ENCODE measurements around the gene DDX10.
A peak's percentile ranks its signal among the peaks of the same experiment; 100 is the strongest.

The DDX10 gene

DNA sequence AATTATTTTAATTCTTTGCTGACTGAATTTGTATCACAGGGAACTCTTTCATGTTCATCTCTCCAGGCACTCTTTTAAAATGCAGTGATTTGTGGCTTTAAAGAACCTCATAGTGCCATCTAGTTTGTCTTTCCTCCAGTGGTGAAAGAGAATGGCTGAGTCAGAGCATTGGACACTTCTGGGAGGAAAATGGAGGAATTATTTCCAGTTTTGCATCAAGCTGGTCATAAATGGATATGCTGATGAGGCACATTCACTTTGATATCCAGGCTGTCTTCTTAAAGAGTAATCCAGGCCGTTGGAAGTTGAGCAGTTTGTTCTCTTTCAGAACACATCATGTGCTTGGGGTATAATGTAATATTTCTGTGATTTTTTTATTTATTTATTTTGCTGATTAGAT is 273.7 kb downstream of the DDX10 start:
- no peak for DNase-seq (ENCODE audit: low read depth)

DNA sequence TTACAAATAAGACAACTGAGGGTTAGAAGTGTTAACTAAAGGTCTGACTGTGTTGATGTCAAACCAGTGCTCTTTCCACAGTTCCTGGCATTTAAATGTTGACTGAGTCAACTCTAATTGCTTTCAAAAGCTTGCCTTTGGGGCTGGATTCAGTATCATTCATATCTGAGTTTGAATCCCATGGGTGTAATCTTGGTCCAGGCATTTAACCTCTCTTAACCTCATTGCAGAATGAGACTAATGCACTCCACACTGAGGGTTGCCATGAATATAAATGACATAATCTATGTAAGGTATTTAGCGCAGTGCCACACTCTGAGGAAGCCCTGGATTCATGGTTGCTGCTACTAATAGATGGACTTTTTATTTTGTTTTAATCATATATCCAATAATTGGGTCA is 274.3 kb downstream of the DDX10 start:
- no peak for DNase-seq (ENCODE audit: low read depth)

DNA sequence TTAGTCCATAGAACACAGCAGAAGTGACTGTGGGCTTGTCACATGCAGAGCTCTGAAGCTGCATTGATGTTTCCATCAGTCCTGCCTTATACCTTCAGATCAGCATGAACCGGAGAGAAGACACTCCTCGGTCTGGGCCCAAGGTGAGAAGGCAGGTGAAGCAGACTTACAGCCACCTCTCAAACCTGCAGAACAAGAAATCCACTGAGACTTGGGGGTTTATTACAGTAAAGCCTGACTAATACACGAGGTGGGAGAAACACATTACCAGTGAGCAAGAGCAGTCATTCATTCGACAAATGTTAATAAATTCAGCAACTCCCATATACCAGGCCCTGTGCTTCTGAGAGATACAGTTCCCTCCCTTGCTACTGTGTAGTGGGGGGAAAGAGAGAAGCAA is 279.0 kb downstream of the DDX10 start:
- DNase-seq (ENCODE audit: low read depth): no peak

DNA sequence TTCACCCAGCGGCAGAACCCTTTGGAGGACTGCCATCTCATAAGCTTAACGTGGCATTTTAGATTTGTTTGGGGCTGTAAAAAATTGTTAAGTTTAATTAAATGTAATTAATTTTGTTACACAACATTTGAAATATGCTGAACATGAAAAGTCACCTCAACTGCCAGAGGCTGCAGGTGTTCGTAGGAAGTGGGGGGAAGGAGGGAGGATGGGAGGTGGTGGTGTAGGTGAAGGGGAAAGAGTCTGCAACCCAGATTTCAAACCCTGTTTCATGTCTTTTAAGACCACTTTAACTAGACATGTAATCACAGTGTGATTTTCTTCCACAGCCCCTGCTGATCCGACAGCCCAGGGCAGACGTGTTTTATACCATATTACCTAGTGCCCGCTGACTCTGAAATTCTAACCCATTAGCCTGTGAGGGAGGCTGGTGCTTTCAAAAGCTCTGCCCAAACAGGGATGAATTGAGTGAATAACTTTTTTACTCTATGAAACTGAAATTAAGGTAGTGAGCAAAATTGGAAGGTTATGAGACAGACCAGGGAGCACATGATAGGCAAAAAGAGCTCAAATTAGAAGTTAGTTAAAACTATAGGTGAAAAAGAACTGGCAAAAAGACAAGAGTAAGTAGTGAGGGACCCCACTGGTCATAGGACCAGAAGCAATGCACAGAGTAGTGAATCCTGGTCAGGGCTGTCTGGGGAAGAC is 279.8 kb downstream of the DDX10 start:
- DNase-seq (ENCODE audit: low read depth): no peak

DNA sequence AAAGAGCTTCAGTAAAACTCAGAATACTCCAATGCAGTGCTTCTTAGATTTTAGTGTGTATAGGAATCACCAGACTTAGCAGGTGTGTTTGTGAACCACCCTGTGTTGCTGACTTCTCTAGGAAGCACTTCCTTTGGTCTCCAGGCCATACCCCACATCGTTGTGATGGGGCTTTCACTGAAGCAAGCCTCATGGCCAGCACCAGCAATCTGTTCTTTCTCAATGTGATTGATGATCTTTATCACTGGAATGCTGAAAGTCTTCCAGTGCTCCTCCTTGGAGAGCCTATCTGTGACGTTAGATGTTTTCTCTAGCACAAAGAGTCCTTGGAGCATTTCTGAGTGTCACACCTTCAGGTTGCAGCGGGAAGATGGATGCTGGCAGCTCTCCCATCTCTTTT is 280.5 kb downstream of the DDX10 start:
- DNase-seq (ENCODE audit: low read depth): peak; percentile 69

DNA sequence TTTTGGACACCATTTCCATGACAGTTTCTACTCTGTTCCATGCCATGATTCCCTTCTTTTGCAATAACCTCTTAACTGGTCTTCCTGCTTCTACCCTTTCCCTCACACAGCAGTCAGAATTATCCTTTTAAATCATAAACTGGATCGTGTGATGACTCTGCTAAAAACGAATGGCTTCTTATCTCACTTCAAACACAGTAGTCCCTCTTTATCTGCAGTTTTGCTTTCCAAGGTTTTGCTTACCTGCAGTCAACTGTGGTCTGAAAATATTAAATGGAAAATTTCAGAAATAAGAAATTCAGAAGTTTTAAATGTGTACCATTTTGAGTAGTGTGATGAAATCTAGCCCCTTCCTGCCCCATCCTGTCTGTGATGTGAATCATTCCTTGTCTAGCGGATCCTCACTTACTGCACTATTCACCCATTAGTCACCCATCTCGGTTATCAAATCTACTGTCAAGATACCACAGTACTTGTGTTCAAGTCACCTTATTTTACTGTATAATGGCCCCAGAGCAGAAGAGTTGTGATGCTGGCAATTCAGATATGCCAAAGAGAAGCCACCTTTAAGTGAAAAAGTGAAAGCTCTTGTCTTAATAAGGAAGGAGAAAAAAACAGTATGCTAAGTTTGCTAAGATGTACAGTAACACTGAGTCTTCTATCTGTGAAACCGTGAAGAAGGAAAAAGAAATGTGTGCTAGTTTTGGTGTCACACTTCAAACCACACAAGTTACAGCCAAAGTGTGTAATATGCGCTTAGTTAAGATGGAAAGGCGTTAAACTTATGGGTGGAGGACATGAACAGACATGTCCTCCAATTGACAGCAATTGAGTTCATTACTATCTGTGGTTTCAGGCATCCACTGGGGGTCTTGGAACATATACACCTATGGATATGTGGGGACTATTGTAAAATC is 283.0 kb downstream of the DDX10 start:
- peak; percentile 75 for DNase-seq (ENCODE audit: low read depth)

DNA sequence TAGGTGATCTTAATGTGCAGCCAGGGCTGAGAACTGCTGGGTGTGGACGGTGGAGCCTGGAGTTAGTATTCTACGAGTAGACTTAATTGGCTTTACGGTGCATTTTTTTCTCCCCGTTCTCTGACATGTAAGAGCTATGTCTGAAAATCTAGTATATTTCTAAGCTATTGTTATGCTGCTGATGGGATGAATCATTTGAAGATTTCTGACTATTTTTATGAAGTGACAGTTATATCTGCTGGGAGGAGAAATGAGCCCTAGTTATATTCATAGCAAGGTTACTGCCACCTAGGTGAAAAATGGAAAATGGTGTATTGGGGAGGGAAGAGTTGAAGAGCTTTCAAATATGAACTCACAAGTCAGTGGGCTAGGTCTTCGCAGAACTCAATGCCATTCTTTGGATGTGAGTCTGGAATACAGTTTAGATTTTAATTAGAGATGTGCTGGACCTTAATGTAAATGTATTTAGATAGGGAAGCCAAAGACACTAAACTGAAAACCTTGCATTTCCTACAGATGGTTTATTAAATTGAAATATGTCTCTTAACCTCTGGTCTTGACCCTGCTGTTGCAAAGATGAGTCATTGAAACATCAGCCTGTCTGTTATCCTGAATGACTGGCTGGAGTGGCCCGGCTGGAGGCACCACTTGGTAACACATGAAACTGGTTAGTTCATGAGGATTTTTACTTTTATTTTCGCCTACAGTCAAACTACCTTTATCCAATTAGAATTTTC is 293.7 kb downstream of the DDX10 start:
- DNase-seq (ENCODE audit: low read depth): peak; percentile 86

DNA sequence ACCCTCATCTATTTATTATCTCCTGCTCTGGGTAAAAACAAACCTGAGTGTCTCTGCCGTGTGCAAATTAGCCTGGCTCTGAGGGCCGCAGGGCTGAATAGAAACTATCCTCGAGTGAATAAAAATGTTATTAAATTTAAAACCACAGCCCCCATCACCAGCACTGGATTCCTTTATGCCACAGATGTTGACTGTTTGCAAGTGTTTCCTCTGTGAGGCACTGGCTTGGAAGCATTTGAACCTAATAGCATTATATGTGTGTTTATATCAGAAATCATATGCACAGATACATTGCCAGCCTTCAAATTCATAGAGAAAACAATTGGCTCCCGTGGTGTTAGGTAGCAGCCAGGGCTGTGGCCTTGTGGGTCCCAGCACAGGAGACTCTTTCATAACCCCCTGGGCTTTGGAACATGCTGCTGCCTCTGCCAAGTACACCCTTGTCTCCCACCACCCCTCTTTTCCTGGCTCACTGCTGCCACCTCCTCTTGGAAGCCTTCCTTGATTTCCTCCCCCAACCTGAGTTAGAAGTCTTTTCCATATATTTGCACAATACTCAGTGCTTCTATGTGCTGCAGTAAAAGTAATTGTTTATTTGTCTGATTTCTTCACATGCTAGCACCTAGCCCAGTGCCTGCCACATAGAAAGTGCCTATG is 294.4 kb downstream of the DDX10 start:
- no peak for DNase-seq (ENCODE audit: low read depth)

DNA sequence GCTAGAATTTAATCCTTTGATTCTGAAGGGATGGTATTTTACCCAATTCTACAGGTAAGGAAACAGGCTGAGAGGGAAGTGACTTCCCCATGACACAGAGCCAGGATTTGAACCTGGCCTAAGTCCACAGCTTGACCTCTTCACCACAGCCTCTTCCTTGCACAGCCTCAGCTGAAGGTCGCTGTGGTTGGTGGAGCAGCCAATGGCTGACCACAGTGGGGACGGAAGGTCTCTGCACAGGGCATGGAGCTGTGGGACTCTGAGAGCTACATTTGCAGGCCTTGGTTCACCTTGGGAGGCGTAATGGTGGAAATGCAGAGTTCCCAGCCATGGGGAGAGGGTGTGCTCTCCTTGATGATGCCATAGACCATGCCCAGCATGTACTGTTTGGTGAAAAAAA is 295.0 kb downstream of the DDX10 start:
- no peak for DNase-seq (ENCODE audit: low read depth)

DNA sequence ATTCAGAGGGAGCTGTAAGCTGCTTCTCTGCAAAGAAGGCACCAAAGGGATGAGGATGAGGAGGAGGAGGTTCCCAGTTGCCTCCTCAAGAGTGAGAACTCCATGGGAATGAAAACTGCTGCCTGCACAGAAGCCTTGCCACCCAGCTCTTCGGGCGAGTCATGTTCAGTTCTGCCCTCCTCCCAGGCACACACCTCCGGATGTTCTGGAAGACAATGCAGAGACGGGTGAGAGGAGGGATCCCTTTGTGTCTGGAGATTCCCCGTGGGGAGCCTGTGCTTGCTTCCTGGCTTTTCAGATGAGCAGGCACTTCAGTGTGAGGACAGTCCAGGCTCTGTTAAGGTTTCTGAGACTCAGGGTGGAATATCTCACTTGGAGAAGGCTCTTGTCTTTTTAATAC is 295.6 kb downstream of the DDX10 start:
- DNase-seq (ENCODE audit: low read depth): peak; percentile 25

DNA sequence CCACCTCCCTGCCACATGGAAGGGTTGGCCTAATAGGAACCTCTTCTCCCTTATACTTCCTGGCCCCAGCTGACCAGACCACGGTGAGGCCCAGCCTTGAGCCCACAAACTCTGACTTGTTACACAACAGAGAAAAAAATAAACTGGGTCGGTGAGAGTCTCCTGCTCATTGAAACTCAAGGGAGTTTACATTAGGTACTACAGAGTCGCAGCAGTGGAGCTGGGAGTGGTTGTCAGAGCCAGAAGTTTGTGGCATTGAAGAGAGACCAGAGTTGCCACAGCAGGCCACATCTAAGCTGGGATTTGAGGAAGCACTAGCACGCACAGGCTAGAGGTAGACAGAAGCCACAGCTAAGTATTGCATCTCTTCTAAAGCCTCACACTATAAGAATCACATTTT is 296.2 kb downstream of the DDX10 start:
- peak; percentile 52 for DNase-seq (ENCODE audit: low read depth)

DNA sequence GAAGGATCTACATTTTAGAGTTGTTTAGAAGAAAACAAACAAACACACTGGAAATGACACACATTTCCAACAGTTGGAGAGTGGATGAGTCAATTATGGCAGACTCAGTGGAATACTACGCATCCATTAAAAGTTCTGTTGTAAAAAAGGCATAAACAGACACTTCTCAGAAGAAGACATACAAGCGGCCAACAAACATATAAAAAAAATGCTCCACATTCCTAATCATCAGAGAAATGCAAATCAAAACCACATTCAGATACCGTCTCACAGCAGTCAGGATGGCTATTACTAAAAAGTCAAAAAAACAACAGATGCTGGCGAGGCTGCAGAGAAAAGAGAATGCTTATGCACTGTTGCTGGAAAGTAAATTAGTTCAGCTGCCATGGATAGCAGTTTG is 298.2 kb downstream of the DDX10 start:
- no peak for DNase-seq (ENCODE audit: low read depth)

DNA sequence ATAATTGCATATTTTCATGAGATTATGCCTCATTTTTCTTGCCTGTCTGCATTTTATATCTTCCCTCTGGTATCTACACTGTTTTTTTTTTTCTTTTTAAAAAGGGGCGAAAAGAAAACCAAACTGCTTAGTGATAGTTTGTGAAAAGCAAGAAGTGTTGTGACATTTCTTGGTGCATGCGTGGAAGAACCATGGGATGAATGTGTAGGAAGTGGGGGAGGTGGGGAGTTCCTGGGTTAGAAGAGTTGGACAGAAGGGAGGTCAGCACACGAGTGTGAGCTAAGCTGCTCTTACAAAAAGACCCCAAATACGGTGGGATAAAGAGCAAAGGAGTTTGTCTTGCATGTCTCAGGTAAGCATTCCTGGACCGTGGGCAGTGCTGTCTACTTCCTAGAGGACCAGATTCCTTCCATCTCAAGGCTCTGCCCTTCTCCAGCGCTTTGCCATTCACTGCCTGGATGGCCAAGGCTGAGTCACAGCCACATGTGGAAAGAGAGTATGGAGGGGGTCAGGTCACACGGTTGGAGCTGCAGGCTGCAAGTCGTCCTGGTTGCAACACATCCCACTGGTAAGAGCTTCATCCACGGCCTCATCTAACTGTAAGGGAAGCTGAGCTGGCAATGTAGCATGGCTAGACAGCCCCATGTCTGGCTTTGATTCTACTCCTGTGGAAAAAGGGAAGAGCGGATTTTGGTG is 300.6 kb downstream of the DDX10 start:
- peak; percentile 95 for DNase-seq (ENCODE audit: low read depth)

DNA sequence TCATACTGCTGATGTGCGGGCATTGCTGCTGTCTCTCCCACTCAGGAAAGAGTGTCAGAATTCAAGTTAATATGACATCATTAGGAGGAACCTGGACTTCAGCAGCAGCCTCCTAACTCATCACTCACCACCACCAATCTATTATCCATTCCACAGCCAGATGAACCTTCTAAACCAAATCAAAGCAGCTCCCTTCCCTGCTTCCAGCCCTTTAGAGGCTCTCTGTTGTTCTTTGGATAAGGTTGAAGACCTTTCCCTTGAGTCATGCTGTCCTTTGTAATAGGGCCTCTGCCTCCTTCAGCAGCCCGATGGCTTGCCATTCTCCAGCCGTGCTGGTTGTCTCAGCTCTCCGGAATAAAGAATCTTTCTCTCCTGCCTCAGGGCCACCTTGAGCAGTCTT is 301.3 kb downstream of the DDX10 start:
- no peak for DNase-seq (ENCODE audit: low read depth)

DNA sequence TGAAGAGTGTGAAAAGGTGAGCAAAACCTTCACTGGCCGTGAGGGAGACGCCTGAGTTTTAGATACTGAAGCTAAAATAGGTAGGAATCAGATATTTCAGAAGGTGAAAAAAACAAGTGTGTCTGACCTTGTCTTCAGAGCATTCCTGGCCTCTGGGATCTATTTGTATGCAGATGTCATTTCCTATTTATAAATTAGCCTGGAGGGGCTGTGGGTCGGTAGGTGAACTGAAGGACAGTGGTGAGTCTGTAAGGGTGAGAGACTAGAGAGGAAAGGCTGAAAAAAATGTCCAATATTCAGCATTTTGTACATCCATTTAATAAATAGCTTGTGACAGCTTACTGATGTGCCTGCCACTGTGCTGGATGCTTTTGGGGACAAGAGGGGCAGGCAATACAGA is 302.1 kb downstream of the DDX10 start:
- no peak for DNase-seq (ENCODE audit: low read depth)

DNA sequence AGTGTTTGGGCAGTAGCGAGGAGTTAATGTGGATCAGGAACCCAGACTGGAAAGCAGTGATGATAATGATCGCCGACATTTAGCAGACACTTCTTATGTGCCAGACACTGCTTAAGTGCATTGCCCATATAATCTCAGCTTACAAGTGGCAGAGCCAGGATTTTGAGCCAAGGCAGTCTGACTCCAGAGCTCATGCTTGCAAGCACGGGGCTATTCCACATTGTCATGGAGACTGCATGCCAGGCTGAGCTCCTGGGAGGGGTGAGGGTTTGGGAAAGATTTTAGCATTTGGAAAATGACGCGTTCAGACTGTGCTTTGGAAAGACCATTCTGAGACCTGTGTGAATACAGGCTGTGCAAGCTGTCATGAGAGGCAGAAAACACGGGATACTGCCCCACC is 302.7 kb downstream of the DDX10 start:
- peak; percentile 58 for DNase-seq (ENCODE audit: low read depth)

DNA sequence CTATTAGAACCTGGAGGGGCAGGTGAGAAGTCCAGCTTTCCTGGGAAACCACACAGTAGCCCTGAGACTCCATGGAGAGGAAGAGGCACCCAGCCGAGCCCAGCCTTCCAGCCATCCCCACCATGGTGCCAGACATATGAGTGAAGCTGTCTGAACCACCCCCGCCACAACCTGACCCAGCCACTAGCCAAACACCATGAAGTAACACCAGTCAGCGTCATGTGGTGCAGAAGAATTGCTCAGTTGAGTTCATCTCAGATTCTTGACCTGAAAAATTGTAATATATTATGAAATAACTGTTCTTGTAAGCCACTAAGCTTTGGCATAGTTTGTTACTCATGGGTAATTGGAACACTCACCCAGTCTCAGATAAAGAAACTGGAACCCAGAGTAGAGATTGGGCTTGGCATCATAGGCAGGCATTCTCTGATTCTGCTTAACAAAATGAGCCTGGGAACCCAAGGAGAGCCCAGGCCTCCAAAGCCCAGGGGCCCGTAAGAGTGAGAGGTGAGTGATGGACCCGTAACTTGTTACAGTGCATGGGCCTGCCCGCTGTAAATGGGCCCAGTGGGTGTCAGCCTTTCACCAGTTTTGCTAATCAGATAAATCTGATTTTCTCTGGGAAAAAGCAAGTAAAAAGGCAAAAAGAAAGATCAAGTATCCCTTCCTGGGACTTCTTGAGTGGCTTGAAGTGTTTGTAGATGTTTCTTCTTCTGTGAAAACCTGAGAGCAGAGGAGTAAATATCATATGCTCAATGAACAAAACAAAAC is 305.5 kb downstream of the DDX10 start:
- DNase-seq (ENCODE audit: low read depth): peak; percentile 82

DNA sequence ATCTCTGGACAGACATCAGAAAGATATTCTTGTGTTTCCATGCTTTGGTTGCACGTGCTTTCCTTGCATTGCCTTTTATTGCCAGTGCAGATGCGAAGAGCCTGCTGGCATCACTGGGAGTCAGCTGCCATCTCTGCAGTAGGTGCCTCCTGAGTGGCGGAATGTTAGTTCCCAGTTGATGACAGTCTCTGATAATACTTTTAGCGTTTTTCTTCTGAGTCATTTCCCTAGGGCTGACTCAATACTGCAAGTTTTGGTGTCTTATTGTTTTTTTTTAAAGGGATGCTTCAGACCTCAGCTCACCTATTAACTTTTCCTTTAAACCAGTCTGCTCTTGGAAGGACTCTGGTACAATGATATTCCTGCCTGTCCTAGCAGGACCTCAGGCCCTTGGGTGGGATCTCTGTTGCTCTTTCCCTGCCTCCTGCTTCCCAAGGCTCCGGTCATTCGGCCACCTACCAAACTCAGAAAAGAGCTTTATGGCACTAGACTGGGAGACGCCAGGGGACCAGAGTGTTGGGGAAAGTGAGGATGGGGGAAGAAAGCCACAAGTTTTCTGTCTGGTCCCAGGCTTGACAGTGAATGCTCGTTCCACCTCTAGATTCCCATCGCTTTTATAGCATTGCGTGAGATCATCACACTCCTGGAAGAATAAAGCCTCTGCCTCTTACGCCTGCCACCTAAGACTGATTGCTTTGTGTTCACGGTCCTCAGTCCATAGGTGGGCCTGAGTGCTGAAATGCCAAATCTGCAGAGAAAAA is 308.7 kb downstream of the DDX10 start:
- peak; percentile 67 for DNase-seq (ENCODE audit: low read depth)

DNA sequence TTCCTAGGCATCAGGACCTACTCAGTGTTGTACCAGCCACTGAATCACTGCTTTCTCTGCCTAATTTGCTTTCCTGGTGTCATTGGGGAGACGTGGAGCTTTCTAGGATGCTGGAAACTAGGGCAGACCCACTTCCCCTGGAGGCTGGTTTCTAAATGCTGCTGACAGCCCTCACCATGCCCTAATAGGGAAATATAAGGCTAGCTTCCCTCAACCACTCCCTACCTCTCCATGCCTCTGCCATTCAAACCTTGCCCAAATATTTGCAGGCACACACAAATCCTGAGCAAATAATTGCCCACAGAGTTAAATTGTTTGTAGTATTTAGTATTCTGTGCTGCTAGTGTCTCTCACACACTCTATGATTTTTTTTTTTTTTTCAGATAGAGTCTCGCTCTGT is 310.2 kb downstream of the DDX10 start:
- DNase-seq (ENCODE audit: low read depth): no peak

DNA sequence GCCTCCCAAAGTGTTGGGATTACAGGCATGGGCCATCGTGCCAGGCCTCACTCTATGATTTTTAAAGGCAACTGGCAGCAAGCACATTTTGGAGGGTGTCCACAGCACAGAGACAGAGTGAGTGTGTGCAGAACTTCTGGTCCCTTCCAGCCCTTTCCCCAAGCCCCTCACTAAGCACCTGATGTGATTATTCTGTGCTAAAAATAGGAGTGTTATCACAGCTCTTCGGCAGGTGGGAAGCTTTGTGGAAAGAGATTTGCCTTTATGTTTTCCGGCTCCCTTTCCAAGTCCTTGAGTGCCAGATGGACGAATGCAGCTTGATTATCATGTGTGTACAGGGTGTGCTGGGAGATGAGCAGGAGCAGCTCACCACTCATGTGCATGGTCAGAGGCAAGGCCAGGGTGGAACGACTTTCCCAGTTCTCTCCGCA is 310.8 kb downstream of the DDX10 start:
- DNase-seq (ENCODE audit: low read depth): no peak

Data from amniotic epithelial cell (primary cell).